IPS DF 4.7 (cell line): Measurements from ENCODE around the gene DCST2.
"Not testable (repeated sequence)": the region's sequence is repeated elsewhere in the genome, so short reads cannot be mapped to it uniquely, and the experiment has no call there.

Experiments
- DNase-seq: peaks from one replicate; pipeline ENCODE4 v3.0.0-alpha.2; 2013; ENCODE audit warnings: low spot score; ENCODE audit errors: extremely low read depth

Gene DCST2

DNA sequence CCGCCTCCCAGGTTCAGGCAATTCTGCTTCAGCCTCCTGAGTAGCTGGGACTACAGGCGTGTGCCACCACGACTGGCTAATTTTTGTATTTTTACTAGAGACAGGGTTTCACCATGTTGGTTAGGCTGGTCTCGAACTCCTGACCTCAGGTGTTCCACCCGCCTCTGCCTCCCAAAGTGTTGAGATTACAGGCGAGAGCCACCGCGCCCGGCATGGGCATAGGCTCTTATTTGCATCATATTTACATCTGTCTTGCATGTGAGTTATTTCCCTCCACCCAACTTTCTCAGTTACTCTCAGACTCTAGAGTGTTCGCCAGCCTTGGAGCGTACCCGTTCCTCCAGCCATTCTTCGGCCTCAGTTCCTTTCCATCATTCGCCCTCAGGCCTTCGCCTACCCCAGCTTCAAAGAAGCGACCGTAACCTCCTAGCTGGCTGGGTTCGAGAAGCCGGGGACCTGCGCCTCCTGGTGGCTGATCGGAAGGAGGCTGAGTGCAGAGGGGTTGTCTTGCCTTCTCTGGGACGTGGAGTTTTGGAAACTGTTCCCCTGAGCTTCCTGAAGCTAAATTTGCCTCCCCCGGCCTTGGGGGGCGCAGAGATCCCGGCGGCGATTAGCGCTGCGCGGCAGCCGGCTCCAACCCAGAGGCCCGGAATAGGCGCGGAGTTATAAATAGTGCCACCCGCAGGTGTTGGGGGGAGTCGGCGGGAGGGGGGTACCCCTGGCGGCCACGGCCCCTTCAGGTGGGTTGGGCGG, 34.6 kb downstream of the DCST2 start:
- DNase-seq = no peak

DNA sequence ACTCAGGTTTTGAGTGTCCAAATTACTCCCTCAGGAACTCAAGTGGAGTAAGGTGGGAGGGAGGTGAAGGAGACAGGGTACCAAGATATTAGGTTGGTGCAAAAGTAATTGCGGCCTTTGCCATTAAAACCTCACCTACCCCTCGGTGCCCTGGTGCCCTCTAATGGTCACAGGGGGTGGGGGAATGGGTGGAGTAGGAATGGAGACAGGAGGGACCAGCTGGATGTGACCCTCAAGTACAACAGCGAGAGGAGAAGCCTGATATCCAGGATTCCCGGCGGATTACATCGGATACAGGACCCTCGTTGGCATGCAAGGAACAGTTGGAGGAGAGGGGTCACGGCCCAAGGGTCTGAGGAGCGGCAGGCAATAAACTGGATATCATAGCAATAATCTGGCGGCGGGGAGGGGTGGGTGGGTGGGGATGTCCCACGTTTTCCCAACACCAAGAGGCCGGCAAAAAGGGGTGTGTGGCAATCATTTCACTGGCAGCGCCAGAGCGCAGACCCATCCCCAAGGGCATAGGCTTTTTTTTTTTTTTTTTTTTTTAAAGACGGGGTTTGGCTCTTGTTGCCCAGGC, 35.3 kb downstream of the DCST2 start:
- no peak for DNase-seq

DNA sequence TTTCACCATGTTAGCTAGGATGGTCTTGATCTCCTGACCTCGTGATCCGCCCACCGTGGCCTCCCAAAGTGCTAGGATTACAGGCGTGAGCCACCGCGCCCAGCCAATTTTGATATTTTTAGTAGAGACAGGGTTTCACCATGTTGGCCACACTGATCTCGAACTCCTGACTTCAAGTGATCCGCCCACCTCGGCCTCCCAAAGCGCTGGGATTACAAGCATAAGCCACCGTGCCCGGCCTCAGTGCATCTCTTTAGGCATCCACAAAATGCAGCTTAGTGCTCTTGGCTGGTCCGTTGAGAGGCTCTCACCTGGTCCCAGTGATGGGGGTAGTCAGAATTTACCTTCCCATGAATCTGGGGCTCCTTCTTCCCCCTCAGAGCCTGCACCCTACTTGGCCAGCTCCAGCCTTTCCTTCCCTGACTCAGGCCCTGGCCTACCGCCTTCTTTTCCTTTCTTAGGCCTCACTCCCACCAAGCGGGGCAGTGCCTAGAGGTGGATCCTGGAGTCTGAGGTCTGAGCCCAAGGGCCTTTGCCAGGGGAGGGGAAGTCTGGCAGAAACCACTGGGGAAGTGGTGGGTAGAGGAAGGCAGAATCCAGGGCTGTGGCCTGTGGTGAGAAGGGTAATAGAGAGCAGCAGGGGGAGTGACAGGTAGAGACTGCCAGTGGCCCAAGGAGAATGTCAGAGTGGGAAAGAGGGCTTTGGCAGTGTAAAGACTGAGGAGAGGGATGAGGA, 36.4 kb downstream of the DCST2 start:
- no peak for DNase-seq

- not testable (repeated sequence) for DNase-seq
Observed at GRCh38 chr1:154995301-154995983, 38.1 kb downstream of the DCST2 start.

DNA sequence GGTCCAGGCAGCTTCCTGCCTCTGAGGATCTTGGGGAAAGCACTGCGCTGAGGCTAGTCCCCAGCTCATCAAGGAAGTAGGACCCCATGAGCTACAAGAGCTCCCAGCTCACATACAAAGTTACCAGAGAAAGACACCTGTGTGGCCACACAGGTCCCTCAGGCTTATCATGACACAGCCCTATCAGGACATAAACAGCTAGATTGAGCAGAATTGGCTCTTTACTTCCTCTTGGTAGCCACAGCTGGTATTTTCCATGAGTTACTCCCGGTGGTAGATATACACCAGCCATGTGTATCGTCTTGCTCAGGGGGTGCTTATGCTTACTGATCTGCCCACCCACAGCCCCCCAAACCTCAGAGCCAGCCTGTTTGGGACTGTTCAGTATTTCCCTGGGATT, 39.0 kb downstream of the DCST2 start:
- no peak for DNase-seq

DNA sequence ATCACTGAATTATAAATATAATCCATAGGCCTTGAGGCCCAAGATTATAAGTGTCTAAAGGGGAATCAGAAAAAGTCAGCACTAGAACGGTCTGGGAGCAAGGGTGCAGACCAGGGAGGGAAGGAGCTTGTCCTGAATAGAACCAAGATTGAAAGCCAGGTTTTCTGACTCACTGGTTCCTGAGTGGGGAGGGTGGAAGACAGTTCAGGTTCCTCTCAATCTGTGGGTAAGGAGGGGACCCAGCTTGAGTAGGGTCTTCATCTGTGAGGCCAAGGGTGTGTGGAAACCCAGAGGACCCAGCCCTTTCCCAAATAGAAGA, 39.4 kb downstream of the DCST2 start:
- DNase-seq = no peak

DNA sequence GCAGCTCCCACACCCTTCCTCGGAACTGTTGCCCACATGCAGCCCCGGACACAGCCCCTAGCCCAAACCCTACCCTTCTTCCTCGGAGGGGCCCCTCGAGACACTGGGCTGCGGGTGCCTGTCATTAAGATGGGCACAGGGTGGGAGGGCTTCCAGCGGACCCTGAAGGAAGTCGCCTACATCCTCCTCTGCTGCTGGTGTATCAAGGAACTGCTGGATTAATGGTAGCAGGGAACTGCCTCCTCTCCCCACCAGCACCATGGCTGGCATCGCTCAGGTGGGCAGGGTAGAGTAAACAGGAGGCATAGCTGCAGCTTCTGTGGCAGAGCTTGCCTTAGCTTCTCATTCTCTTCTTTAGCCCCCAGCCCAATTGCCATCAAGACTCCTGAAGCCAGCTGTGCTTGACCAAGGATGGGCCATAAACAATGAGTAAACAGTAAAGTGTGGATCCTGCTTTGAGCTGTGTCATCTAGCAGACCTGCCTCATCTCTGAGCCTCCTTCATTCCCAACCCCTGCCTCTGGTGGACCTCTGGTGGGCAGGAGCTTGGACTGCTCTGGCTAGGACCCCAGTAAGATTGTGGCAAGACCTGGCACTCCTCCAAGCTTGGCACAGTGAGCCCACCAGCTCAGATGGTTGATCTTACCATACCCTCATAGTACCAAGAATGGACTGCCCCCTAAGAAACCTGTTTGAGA, 39.9 kb downstream of the DCST2 start, which contains the start of gene LENEP:
Gene LENEP (plus strand): TSS at position 15 of the 697 bp plus-strand sequence. CDS start 22 bp downstream, at position 37.
- DNase-seq = no peak

GRCh38 chr1:154992721-154993571, 40.6 kb downstream of the DCST2 start:
- DNase-seq = no peak

DNA sequence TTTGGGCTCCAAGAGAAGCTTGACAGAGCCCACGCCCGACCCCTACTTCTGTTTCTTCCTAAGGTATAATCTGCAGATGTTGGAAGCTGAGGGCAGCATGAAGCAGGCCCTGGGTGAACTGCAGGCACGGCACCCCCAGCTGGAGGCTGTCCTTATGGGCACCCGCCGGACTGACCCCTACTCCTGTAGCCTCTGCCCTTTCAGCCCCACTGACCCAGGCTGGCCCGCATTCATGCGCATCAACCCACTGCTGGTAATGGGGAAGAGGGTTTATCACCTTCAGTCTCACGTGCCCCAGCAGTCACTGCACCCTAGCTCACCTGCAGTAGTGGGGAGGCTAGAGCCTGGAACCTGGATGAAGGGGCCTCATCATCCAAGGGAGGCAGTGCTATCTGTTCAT, 43.3 kb downstream of the DCST2 start:
- DNase-seq = no peak

DNA sequence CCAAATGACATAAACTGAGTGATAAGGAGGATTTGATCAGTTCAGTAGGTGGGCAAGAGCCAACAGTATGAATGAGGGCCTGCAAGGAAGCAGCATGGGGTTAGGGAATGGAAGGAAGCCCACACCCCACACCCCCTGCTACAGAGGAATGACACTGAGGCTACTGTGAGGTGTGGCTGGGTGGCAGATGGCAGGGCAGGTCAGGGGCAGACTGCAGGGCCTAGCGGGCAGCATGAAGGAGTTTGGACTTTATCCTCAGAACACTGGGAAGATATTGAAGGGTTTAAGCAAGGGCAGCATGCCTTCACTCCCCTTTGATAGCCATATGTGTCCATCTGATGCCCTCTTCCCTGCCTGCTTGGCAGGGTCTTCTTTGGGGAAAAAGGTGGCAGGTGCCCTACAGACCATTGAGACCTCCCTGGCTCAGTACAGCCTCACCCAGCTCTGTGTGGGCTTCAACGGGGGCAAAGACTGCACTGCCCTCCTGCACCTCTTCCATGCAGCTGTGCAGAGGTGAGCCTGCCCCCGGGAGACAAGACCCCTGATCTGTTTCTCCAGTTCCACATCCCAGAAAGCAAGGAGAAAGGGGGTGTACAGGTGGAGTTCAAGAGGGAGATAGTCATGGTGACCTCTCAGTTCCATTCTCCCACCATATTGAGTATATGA, 44.3 kb downstream of the DCST2 start:
- DNase-seq = no peak

GRCh38 chr1:154988058-154988954, 45.3 kb downstream of the DCST2 start:
- DNase-seq = no peak

GRCh38 chr1:154987326-154987725, 46.3 kb downstream of the DCST2 start:
- no peak for DNase-seq

GRCh38 chr1:154986736-154987135, 46.8 kb downstream of the DCST2 start:
- not testable (repeated sequence) for DNase-seq

DNA sequence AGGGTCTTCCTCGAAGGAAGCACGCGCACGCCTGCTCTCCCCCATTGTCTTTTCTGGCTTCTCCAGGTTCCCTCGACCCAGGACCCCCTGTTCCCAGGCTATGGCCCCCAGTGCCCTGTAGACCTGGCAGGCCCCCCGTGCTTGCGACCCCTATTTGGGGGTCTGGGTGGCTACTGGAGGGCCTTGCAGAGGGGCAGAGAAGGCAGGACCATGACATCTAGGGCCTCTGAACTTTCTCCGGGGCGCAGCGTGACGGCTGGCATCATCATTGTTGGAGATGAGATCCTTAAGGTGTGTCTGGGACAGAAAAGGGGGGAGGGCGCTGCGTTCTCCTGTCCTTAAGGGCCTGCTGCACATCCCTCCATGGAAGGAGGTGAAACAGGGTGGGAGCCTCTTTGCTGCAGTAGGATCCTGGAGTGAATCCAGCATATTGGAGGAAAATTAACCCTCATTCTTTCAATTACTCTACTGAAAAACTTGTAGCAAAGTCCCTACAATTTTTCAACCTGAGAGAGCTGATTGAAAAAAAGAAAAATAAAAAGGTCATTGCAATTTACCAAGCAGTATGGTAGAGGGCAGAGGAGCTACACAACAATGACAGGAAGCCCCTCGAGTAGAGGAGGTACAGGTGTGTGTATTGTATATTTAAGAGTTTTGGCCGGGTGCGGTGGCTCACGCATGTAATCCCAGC, 49.7 kb downstream of the DCST2 start:
- no peak for DNase-seq

- peak; percentile 99 for DNase-seq
Observed at GRCh38 chr1:154982897-154983648, 50.5 kb downstream of the DCST2 start, which contains the start of gene FLAD1. FLAD1 (plus strand) TSS chr1:154983344; CDS start chr1:154983695, 351 bp downstream.

DNA sequence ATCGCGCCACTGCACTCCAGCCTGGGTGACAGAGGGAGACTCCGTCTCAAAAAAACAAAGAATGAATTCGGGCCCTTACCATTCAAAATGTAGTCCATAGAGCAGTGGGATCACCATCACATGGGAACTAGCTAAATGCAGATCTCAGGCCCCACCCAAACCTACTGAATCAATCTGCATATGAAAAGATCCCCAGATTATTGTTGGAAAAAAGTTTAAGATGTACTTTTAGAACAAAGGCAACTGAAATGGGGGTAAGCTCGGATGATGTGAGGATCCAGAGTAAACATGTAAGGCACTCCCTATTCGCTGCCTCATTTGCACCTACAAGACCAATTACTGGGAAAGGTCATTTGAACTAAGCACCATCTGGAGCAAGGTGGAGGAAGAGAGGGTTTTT, 51.2 kb downstream of the DCST2 start:
- DNase-seq = no peak

DNA sequence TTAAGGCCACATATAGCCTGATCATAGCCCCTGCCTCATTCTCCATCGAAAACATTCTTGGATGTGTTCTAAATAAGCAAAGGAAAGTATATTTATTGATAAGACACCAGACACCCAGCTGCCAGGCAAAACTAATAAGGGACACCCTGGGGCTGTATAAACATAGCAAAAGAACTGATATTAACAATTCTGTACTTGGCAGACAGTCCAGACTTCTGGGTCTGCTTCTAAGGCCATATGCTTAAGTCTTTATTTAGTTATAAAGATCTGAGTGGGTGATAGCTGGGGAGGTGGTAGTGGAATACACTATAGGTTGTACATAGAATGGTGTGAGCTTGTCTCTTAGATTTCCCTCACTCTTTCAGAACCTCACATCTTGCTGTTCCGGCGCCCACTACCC, 55.2 kb downstream of the DCST2 start:
- DNase-seq = no peak
